H1 (cell line): ENCODE data around the gene GUF1. TPM values are rescaled to one million over a fixed set of nuclear protein-coding genes. Genes with fewer than 3 reads are reported as not detected.

Experiments
- GTF2F1 ChIP-seq: IDR thresholded peaks from 2 replicates; pipeline ENCODE4 v1.6.1; 2012; ENCODE audit warnings: low read depth, low read length, improper control_type of control experiment, borderline replicate concordance
- SIX5 ChIP-seq: IDR thresholded peaks from 2 replicates; pipeline ENCODE4 v1.6.1; 2011; ENCODE audit warnings: mild to moderate bottlenecking, low read depth, low read length
- TCF12 ChIP-seq: IDR thresholded peaks from 2 replicates; pipeline ENCODE4 v1.6.1; 2011; ENCODE audit warnings: low read depth, mild to moderate bottlenecking, low read length
- polyA plus RNA-seq, 7 experiments: library from polyadenylated mRNA; depleted of rRNA in 3 of 7; stranded (reverse) in 5 of 7; unstranded in 2 of 7; fragments of >200 nt in 5 of 7; fragments of 200-250 nt in 2 of 7; gene quantifications; 1 replicate in 5 of 7; 2 replicates in 1 of 7; 4 replicates in 1 of 7; pipeline versions ENCODE4 v1.2.1 to v1.2.3, GENCODE V29; 2011 to 2013; ENCODE audit warnings: missing spikeins in 2 of 7, mixed read lengths in 2 of 7
- total RNA-seq: library from RNA; stranded (reverse); fragmentation: NEBNext Ultra II Directional; extraction: Animal tissue kit (Norgen Biotek cat#: 25700); gene quantifications from 2 replicates; pipeline ENCODE4 v1.2.1, GENCODE V29; 2021
- TF ChIP-seq, protein P1 (sequence below): fragments of 300-600 bp; sonication (generic); IDR thresholded peaks from 2 replicates; pipeline ENCODE4 v1.7.1; 2012; ENCODE audit warnings: low read length, moderate library complexity, mild to moderate bottlenecking, inconsistent platforms; ENCODE audit not compliant: insufficient replicate concordance

The GUF1 gene
- total and polyA plus RNA-seq, 2 of the 8 experiments (the other 6 are each of a cell fraction or from before 2014, with no cell fraction given): 14.8 to 30.6 TPM

DNA sequence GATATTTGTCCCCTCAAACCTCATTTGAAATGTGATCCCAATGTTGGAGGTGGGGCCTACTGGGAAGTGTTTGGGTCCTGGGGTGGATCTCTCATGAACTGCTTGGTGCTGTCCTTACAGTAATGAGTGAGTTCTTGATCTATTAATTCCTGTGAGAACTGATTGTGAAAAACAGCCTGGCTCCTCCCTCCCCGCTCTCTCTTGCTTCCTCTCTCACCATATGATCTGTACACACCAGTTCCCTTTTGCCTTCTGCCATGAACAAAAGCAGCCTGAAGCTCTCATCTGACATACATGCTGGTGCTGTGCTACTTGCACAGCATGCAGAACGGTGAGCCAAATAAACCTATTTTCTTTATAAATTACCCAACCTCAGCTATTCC lies 15.6 kb upstream of the GUF1 start (continued):
- TF ChIP-seq, protein P1, sequence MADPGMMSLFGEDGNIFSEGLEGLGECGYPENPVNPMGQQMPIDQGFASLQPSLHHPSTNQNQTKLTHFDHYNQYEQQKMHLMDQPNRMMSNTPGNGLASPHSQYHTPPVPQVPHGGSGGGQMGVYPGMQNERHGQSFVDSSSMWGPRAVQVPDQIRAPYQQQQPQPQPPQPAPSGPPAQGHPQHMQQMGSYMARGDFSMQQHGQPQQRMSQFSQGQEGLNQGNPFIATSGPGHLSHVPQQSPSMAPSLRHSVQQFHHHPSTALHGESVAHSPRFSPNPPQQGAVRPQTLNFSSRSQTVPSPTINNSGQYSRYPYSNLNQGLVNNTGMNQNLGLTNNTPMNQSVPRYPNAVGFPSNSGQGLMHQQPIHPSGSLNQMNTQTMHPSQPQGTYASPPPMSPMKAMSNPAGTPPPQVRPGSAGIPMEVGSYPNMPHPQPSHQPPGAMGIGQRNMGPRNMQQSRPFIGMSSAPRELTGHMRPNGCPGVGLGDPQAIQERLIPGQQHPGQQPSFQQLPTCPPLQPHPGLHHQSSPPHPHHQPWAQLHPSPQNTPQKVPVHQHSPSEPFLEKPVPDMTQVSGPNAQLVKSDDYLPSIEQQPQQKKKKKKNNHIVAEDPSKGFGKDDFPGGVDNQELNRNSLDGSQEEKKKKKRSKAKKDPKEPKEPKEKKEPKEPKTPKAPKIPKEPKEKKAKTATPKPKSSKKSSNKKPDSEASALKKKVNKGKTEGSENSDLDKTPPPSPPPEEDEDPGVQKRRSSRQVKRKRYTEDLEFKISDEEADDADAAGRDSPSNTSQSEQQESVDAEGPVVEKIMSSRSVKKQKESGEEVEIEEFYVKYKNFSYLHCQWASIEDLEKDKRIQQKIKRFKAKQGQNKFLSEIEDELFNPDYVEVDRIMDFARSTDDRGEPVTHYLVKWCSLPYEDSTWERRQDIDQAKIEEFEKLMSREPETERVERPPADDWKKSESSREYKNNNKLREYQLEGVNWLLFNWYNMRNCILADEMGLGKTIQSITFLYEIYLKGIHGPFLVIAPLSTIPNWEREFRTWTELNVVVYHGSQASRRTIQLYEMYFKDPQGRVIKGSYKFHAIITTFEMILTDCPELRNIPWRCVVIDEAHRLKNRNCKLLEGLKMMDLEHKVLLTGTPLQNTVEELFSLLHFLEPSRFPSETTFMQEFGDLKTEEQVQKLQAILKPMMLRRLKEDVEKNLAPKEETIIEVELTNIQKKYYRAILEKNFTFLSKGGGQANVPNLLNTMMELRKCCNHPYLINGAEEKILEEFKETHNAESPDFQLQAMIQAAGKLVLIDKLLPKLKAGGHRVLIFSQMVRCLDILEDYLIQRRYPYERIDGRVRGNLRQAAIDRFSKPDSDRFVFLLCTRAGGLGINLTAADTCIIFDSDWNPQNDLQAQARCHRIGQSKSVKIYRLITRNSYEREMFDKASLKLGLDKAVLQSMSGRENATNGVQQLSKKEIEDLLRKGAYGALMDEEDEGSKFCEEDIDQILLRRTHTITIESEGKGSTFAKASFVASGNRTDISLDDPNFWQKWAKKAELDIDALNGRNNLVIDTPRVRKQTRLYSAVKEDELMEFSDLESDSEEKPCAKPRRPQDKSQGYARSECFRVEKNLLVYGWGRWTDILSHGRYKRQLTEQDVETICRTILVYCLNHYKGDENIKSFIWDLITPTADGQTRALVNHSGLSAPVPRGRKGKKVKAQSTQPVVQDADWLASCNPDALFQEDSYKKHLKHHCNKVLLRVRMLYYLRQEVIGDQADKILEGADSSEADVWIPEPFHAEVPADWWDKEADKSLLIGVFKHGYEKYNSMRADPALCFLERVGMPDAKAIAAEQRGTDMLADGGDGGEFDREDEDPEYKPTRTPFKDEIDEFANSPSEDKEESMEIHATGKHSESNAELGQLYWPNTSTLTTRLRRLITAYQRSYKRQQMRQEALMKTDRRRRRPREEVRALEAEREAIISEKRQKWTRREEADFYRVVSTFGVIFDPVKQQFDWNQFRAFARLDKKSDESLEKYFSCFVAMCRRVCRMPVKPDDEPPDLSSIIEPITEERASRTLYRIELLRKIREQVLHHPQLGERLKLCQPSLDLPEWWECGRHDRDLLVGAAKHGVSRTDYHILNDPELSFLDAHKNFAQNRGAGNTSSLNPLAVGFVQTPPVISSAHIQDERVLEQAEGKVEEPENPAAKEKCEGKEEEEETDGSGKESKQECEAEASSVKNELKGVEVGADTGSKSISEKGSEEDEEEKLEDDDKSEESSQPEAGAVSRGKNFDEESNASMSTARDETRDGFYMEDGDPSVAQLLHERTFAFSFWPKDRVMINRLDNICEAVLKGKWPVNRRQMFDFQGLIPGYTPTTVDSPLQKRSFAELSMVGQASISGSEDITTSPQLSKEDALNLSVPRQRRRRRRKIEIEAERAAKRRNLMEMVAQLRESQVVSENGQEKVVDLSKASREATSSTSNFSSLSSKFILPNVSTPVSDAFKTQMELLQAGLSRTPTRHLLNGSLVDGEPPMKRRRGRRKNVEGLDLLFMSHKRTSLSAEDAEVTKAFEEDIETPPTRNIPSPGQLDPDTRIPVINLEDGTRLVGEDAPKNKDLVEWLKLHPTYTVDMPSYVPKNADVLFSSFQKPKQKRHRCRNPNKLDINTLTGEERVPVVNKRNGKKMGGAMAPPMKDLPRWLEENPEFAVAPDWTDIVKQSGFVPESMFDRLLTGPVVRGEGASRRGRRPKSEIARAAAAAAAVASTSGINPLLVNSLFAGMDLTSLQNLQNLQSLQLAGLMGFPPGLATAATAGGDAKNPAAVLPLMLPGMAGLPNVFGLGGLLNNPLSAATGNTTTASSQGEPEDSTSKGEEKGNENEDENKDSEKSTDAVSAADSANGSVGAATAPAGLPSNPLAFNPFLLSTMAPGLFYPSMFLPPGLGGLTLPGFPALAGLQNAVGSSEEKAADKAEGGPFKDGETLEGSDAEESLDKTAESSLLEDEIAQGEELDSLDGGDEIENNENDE: no peak
- TF ChIP-seq TCF12: no peak
- TF ChIP-seq GTF2F1: no peak
- TF ChIP-seq SIX5: no peak
